VCaP (cell line): Measurements from ENCODE around the gene RXRG.
"Not testable (repeated sequence)": the region's sequence is repeated elsewhere in the genome, so short reads cannot be mapped to it uniquely, and the experiment has no call there.

Experiments used
- H3K27ac ChIP-seq: fragments of 450-650 bp; 2 replicates; pipeline ENCODE4 v1.5.1; 2017
- CTCF ChIP-seq: fragments of 450-650 bp; conservative IDR thresholded peaks from 2 replicates; pipeline ENCODE4 v1.5.1; 2017; ENCODE audit warnings: mild to moderate bottlenecking, moderate library complexity

RXRG gene

GRCh38 chr1:165467706-165468105 lies 22.8 kb upstream of the RXRG start:
- H3K27ac ChIP-seq, result no peak overlapping the region
- TF ChIP-seq CTCF, result no peak

- no peak overlapping the region for H3K27ac ChIP-seq
- no peak for TF ChIP-seq CTCF
These were observed 19.1 kb upstream of the RXRG start for GRCh38 chr1:165463978-165464377.

- not testable (repeated sequence) for H3K27ac ChIP-seq
These were observed 14.8 kb upstream of the RXRG start for GRCh38 chr1:165459683-165460082.

GRCh38 chr1:165456861-165457260 lies 11.9 kb upstream of the RXRG start:
- H3K27ac ChIP-seq, result no peak overlapping the region
- TF ChIP-seq CTCF, result no peak

- H3K27ac ChIP-seq, result no peak overlapping the region
- TF ChIP-seq CTCF, result no peak
These were observed 11.2 kb upstream of the RXRG start for GRCh38 chr1:165456114-165456513.

GRCh38 chr1:165455111-165455510 lies 10.2 kb upstream of the RXRG start:
- TF ChIP-seq CTCF, result no peak
- H3K27ac ChIP-seq, result no peak overlapping the region

- no peak overlapping the region for H3K27ac ChIP-seq
- TF ChIP-seq CTCF, result no peak
These were observed 9.2 kb upstream of the RXRG start for GRCh38 chr1:165454091-165454610.

- H3K27ac ChIP-seq, result no peak overlapping the region
- no peak for TF ChIP-seq CTCF
These were observed 7.6 kb upstream of the RXRG start for GRCh38 chr1:165452336-165453130.
